MM.1S (cell line): Measurements from ENCODE around the gene GIMAP2.
"Not testable (repeated sequence)": the region's sequence is repeated elsewhere in the genome, so short reads cannot be mapped to it uniquely, and the experiment has no call there.

Source experiments
- DNase-seq: peaks from one replicate; pipeline ENCODE4 v3.0.0-alpha.2; 2015
- H2AFZ ChIP-seq: fragments of 300-600 bp; sonication (generic); 2 replicates; pipeline ENCODE4 v1.6.0; 2016; ENCODE audit warnings: antibody characterized with exemption, low read length
- H3F3A ChIP-seq: fragments of 300-600 bp; sonication (generic); 2 replicates; pipeline ENCODE4 v1.6.1; 2016; ENCODE audit warnings: mild to moderate bottlenecking, antibody characterized with exemption, low read length, moderate library complexity, mixed read lengths; ENCODE audit not compliant: insufficient read depth
- H3K27ac ChIP-seq: fragments of 300-600 bp; sonication (generic); 2 replicates; pipeline ENCODE4 v1.5.1; 2016; ENCODE audit warnings: mild to moderate bottlenecking, low read length
- H3K27me3 ChIP-seq: fragments of 300-600 bp; sonication (generic); replicated peaks from 2 replicates; pipeline ENCODE4 v1.6.0; 2016; ENCODE audit warnings: low read length; ENCODE audit not compliant: insufficient read depth
- H3K36me3 ChIP-seq: fragments of 300-600 bp; sonication (generic); replicated peaks from 2 replicates; pipeline ENCODE4 v1.6.1; 2016; ENCODE audit warnings: mild to moderate bottlenecking, low read length, mixed read lengths; ENCODE audit not compliant: insufficient read depth
- H3K4me1 ChIP-seq: fragments of 300-600 bp; sonication (generic); 2 replicates; pipeline ENCODE4 v1.6.1; 2016; ENCODE audit warnings: low read length, mixed read lengths
- H3K4me2 ChIP-seq: fragments of 300-600 bp; sonication (generic); 2 replicates; pipeline ENCODE4 v1.6.0; 2016; ENCODE audit warnings: low read depth, low read length
- H3K4me3 ChIP-seq: fragments of 300-600 bp; sonication (generic); 2 replicates; pipeline ENCODE4 v1.5.1; 2016; ENCODE audit warnings: low read length, mixed read lengths
- H3K79me2 ChIP-seq: fragments of 300-600 bp; sonication (generic); 2 replicates; pipeline ENCODE4 v1.6.1; 2016; ENCODE audit warnings: mixed run types, low read length, mixed read lengths
- H3K9ac ChIP-seq: fragments of 300-600 bp; sonication (generic); 2 replicates; pipeline ENCODE4 v1.6.1; 2016; ENCODE audit warnings: low read length, mixed read lengths
- H3K9me2 ChIP-seq: fragments of 300-600 bp; sonication (generic); replicated peaks from 2 replicates; pipeline ENCODE4 v1.6.1; 2016; ENCODE audit warnings: mild to moderate bottlenecking, low read length, mixed read lengths; ENCODE audit not compliant: insufficient read depth
- H3K9me3 ChIP-seq: fragments of 300-600 bp; sonication (generic); replicated peaks from 2 replicates; pipeline ENCODE4 v1.6.1; 2016; ENCODE audit warnings: mild to moderate bottlenecking, low read length, mixed read lengths; ENCODE audit not compliant: insufficient read depth
- H4K20me1 ChIP-seq: fragments of 300-600 bp; sonication (generic); 2 replicates; pipeline ENCODE4 v1.6.1; 2016; ENCODE audit warnings: mild to moderate bottlenecking, low read length, moderate library complexity, mixed read lengths; ENCODE audit not compliant: insufficient read depth
- CTCF ChIP-seq: fragments of 300-600 bp; sonication (generic); IDR thresholded peaks from 2 replicates; pipeline ENCODE4 v1.5.1; 2016; ENCODE audit warnings: antibody characterized with exemption, low read length, mixed read lengths
- EZH2 ChIP-seq: fragments of 300-600 bp; sonication (generic); optimal IDR thresholded peaks from 2 replicates; pipeline ENCODE3; 2017; ENCODE audit warnings: low read depth, mild to moderate bottlenecking, antibody characterized with exemption, low read length, mixed read lengths
- EZH2phosphoT487 ChIP-seq: fragments of 300-600 bp; sonication (generic); IDR thresholded peaks from 2 replicates; pipeline ENCODE4 v1.6.1; 2018; ENCODE audit warnings: antibody characterized with exemption, low read length

Gene GIMAP2

GRCh38 chr7:150668472-150668911 lies 17.0 kb upstream of the GIMAP2 start:
- H3K4me1 ChIP-seq, result peaks cover 19% of the 10 kb centered on the region
- no peaks in the 10 kb centered on the region for H3K36me3 ChIP-seq
- 0 out of 2 replicates have a peak, but pooled peaks cover 3% of the 10 kb centered on the region for H3F3A ChIP-seq
- no peak for TF ChIP-seq EZH2
- no peak for TF ChIP-seq CTCF
- no peak for TF ChIP-seq EZH2phosphoT487
- no peaks in the 10 kb centered on the region for H3K9me2 ChIP-seq
- DNase-seq, result peak; percentile 51
- no peak overlapping the region for H3K27ac ChIP-seq
- H3K27me3 ChIP-seq, result no peaks in the 10 kb centered on the region
- H4K20me1 ChIP-seq, result no peaks in the 10 kb centered on the region
- H3K9ac ChIP-seq, result no peak overlapping the region
- H2AFZ ChIP-seq, result no peak overlapping the region
- no peak overlapping the region for H3K4me3 ChIP-seq
- H3K79me2 ChIP-seq, result no peaks in the 10 kb centered on the region
- no peak overlapping the region for H3K4me2 ChIP-seq
- H3K9me3 ChIP-seq, result no peaks in the 10 kb centered on the region

GRCh38 chr7:150668977-150669376 lies 16.5 kb upstream of the GIMAP2 start:
- H3K4me3 ChIP-seq, result no peak overlapping the region
- no peak overlapping the region for H3K27ac ChIP-seq
- peaks cover 14% of the 10 kb centered on the region for H3K4me1 ChIP-seq
- H3K79me2 ChIP-seq, result no peaks in the 10 kb centered on the region
- no peaks in the 10 kb centered on the region for H3K27me3 ChIP-seq
- TF ChIP-seq EZH2 (no peak), CTCF (no peak), EZH2phosphoT487 (no peak)
- H4K20me1 ChIP-seq, result no peaks in the 10 kb centered on the region
- H3K9me2 ChIP-seq, result no peaks in the 10 kb centered on the region
- H2AFZ ChIP-seq, result no peak overlapping the region
- H3K9me3 ChIP-seq, result no peaks in the 10 kb centered on the region
- 0 out of 2 replicates have a peak, but pooled peaks cover 3% of the 10 kb centered on the region for H3F3A ChIP-seq
- DNase-seq, result no peak
- H3K4me2 ChIP-seq, result no peak overlapping the region
- no peak overlapping the region for H3K9ac ChIP-seq
- H3K36me3 ChIP-seq, result no peaks in the 10 kb centered on the region

GRCh38 chr7:150671798-150672585 lies 13.5 kb upstream of the GIMAP2 start:
- Histone ChIP-seq H3K4me1 (peaks cover 13% of the 10 kb centered on the region), H3K27me3 (peaks cover 13% of the 10 kb centered on the region)
- H3K9me2 ChIP-seq, H2AFZ ChIP-seq, H3K79me2 ChIP-seq, H3F3A ChIP-seq, H3K4me2 ChIP-seq, H3K4me3 ChIP-seq, H3K9me3 ChIP-seq, H3K9ac ChIP-seq, H3K36me3 ChIP-seq, DNase-seq, H3K27ac ChIP-seq, H4K20me1 ChIP-seq: not testable (repeated sequence)

- no peaks in the 10 kb centered on the region for H3K9me2 ChIP-seq
- H3F3A ChIP-seq, result 0 out of 2 replicates have a peak, but pooled peaks cover 4% of the 10 kb centered on the region
- no peaks in the 10 kb centered on the region for H3K79me2 ChIP-seq
- H3K9ac ChIP-seq, result no peak overlapping the region
- DNase-seq, result no peak
- H2AFZ ChIP-seq, result no peak overlapping the region
- H3K4me1 ChIP-seq, result peaks cover 5% of the 10 kb centered on the region; the same call in 1 of the 2 replicates
- no peak overlapping the region for H3K27ac ChIP-seq
- H3K4me2 ChIP-seq, result no peak overlapping the region
- peaks cover 13% of the 10 kb centered on the region for H3K27me3 ChIP-seq
- no peak overlapping the region for H3K4me3 ChIP-seq
- no peak for TF ChIP-seq EZH2phosphoT487
- no peak for TF ChIP-seq EZH2
- TF ChIP-seq CTCF, result no peak
- no peaks in the 10 kb centered on the region for H4K20me1 ChIP-seq
- H3K9me3 ChIP-seq, result no peaks in the 10 kb centered on the region
- no peaks in the 10 kb centered on the region for H3K36me3 ChIP-seq
These were observed 9.8 kb upstream of the GIMAP2 start for GRCh38 chr7:150675714-150676113.

- H3F3A ChIP-seq, H3K36me3 ChIP-seq, H4K20me1 ChIP-seq, H3K9me3 ChIP-seq, H2AFZ ChIP-seq, H3K27ac ChIP-seq, H3K9me2 ChIP-seq, H3K4me1 ChIP-seq, H3K9ac ChIP-seq, H3K79me2 ChIP-seq, H3K4me2 ChIP-seq, H3K4me3 ChIP-seq: not testable (repeated sequence)
- peaks cover 13% of the 10 kb centered on the region for H3K27me3 ChIP-seq
- peak; percentile 34 for DNase-seq
These were observed 9.2 kb upstream of the GIMAP2 start for GRCh38 chr7:150676276-150676675.
